ENCODE data around the gene TGFBR2.

The TGFBR2 gene

GRCh38 chr3:30641416-30642251 lies 35.2 kb downstream of the TGFBR2 start:
- Histone ChIP-seq H2AFZ (ENCODE audit: low read depth, low read length, severe bottlenecking) (no peak overlapping the region), H3K27ac (ENCODE audit: low read depth, low read length) (peak overlapping the region; percentile 95), H4K20me1 (ENCODE audit: low read depth, low read length) (no peaks in the 10 kb centered on the region), H3K27me3 (ENCODE audit: low read length) (no peaks in the 10 kb centered on the region), H3K4me3 (ENCODE audit: insufficient read depth, low read length, poor library complexity, severe bottlenecking) (peak overlapping the region; percentile 39), H3K9me3 (ENCODE audit: insufficient read depth, low read length) (no peaks in the 10 kb centered on the region), H3K79me2 (ENCODE audit: insufficient read depth, low read length) (peaks cover 69% of the 10 kb centered on the region), H3K9me2 (replicated peaks; ENCODE audit: insufficient read depth, low read length) (no peaks in the 10 kb centered on the region), H3K4me2 (ENCODE audit: low read depth, low read length, poor library complexity, severe bottlenecking) (peak overlapping the region; percentile 71), H3K36me3 (ENCODE audit: low read length) (0 out of 2 replicates have a peak, but pooled peaks cover 4% of the 10 kb centered on the region), H3K9ac (ENCODE audit: low read length) (peak overlapping the region; percentile 26; the same call in 1 of the 2 replicates), H3F3A (ENCODE audit: insufficient read depth) (peaks cover 44% of the 10 kb centered on the region)
- no peak for TF ChIP-seq EZH2phosphoT487 (conservative IDR thresholded peaks at IDR 0.05; ENCODE audit: low read length)
- TF ChIP-seq, protein P1, sequence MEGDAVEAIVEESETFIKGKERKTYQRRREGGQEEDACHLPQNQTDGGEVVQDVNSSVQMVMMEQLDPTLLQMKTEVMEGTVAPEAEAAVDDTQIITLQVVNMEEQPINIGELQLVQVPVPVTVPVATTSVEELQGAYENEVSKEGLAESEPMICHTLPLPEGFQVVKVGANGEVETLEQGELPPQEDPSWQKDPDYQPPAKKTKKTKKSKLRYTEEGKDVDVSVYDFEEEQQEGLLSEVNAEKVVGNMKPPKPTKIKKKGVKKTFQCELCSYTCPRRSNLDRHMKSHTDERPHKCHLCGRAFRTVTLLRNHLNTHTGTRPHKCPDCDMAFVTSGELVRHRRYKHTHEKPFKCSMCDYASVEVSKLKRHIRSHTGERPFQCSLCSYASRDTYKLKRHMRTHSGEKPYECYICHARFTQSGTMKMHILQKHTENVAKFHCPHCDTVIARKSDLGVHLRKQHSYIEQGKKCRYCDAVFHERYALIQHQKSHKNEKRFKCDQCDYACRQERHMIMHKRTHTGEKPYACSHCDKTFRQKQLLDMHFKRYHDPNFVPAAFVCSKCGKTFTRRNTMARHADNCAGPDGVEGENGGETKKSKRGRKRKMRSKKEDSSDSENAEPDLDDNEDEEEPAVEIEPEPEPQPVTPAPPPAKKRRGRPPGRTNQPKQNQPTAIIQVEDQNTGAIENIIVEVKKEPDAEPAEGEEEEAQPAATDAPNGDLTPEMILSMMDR (IDR thresholded peaks at IDR 0.05; ENCODE audit: insufficient read depth, low read length, poor library complexity, severe bottlenecking) = no peak

DNA sequence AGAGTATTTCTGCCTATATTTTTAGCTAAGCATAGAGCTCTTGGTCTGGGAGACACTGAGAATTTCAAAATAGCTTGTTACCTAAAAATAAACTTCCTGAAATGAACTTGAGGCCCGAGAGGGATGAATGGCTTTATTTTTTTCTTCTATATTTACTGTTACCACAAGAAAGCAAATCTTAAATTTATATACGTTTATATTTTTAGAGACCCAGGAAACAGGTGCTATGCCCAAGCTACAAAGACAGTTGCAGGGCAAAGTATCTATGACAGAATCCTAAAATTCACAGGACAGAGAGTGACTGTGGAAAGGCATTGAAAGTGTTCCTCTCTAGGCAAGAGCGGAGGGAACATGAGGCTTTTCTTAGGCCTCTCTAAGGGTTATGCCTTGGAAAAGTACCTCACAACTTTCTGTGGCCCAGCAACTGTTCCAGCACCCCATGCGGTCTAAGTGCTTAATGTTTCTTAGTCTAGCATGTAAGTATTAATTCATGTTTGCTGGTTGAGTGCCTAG lies 36.5 kb downstream of the TGFBR2 start:
- Histone ChIP-seq H3F3A (ENCODE audit: insufficient read depth) (peaks cover 40% of the 10 kb centered on the region), H3K36me3 (ENCODE audit: low read length) (0 out of 2 replicates have a peak, but pooled peaks cover 4% of the 10 kb centered on the region), H3K4me2 (ENCODE audit: low read depth, low read length, poor library complexity, severe bottlenecking) (peak overlapping the region; percentile 71), H3K9me2 (replicated peaks; ENCODE audit: insufficient read depth, low read length) (no peaks in the 10 kb centered on the region), H3K79me2 (ENCODE audit: insufficient read depth, low read length) (peaks cover 57% of the 10 kb centered on the region), H3K27ac (ENCODE audit: low read depth, low read length) (peak overlapping the region; percentile 95), H3K9me3 (ENCODE audit: insufficient read depth, low read length) (no peaks in the 10 kb centered on the region), H3K27me3 (ENCODE audit: low read length) (no peaks in the 10 kb centered on the region), H3K4me3 (ENCODE audit: insufficient read depth, low read length, poor library complexity, severe bottlenecking) (peak overlapping the region; percentile 39), H2AFZ (ENCODE audit: low read depth, low read length, severe bottlenecking) (no peak overlapping the region), H4K20me1 (ENCODE audit: low read depth, low read length) (no peaks in the 10 kb centered on the region), H3K9ac (ENCODE audit: low read length) (peak overlapping the region; percentile 35)
- TF ChIP-seq EZH2phosphoT487 (conservative IDR thresholded peaks at IDR 0.05; ENCODE audit: low read length) = no peak
- TF ChIP-seq, protein P1 (IDR thresholded peaks at IDR 0.05; ENCODE audit: insufficient read depth, low read length, poor library complexity, severe bottlenecking) = no peak

DNA sequence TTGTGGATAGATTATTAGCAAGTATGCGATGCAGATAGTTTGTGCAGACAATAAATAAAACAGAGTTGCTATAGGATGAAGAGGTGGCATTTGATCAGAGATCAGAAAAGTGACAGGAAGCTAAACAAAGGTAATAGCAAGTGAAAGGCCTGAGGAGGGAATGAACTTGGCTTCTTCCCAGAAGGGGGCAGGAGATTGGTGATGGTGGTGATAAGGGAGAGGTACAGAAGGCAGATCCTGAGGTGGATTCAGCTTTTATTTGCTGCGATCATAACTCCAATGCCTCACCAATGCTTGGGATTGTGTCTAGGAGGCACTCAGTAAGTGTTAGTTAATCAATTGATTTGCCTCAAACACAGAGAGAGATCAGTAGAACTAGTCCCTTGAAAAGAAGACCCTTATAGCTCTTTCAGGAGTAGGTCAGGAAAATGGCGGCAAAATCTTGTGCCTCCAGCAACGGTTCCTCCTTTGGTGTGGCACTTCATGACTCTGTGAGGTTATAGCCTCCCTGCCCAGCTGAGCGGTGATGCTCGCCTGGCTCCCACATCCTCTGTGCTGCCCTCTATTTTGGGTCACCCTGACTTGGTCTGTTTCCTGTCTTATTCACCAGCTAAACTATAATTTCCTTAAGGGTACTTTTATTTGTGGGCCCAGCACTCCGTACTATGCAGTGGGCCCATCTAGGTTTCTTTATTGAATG lies 37.5 kb downstream of the TGFBR2 start:
- Histone ChIP-seq H3K27ac (ENCODE audit: low read depth, low read length) (peak overlapping the region; percentile 95), H3K27me3 (ENCODE audit: low read length) (no peaks in the 10 kb centered on the region), H3K9me2 (replicated peaks; ENCODE audit: insufficient read depth, low read length) (no peaks in the 10 kb centered on the region), H3K4me2 (ENCODE audit: low read depth, low read length, poor library complexity, severe bottlenecking) (peak overlapping the region; percentile 71), H3K79me2 (ENCODE audit: insufficient read depth, low read length) (peaks cover 47% of the 10 kb centered on the region), H3K4me3 (ENCODE audit: insufficient read depth, low read length, poor library complexity, severe bottlenecking) (peak overlapping the region; percentile 14), H3F3A (ENCODE audit: insufficient read depth) (peaks cover 46% of the 10 kb centered on the region), H3K36me3 (ENCODE audit: low read length) (0 out of 2 replicates have a peak, but pooled peaks cover 6% of the 10 kb centered on the region), H3K9me3 (ENCODE audit: insufficient read depth, low read length) (no peaks in the 10 kb centered on the region), H2AFZ (ENCODE audit: low read depth, low read length, severe bottlenecking) (no peak overlapping the region), H3K9ac (ENCODE audit: low read length) (peak overlapping the region; percentile 35), H4K20me1 (ENCODE audit: low read depth, low read length) (no peaks in the 10 kb centered on the region)
- TF ChIP-seq EZH2phosphoT487 (conservative IDR thresholded peaks at IDR 0.05; ENCODE audit: low read length) = no peak
- TF ChIP-seq, protein P1 (IDR thresholded peaks at IDR 0.05; ENCODE audit: insufficient read depth, low read length, poor library complexity, severe bottlenecking) = no peak

All from SU-DHL-6 (cell line).